PC-3 (cell line): ENCODE results near the gene PRRX2. TPM values are rescaled to one million over a fixed set of nuclear protein-coding genes. Genes with fewer than 3 reads are reported as not detected.

Experiments
- ATAC-seq: fragments of 200-7000 bp; cut with Tn5 transposase; 2 replicates; pipeline ENCODE4 v1.9.1; 2020; ENCODE audit warnings: mild to moderate bottlenecking, moderate library complexity
- BruUV-seq: library from RNA; stranded (reverse); fragments of 400-500 nt; replicated peaks from 2 replicates; lab custom pipeline; 2021; lab: Mats Ljungman, UMichigan
- CTCF ChIA-PET: fragments of 300-600 bp; sonication (Branson Sonifier 250); formaldehyde crosslinking; loops from one replicate; lab custom pipeline; 2022; ENCODE audit warnings: antibody characterized with exemption; lab: Charles Lee
- POLR2A ChIA-PET: fragments of 300-600 bp; sonication (Branson Sonifier 250); formaldehyde crosslinking; loops from one replicate; lab custom pipeline; 2022; ENCODE audit warnings: antibody characterized with exemption; ENCODE audit not compliant: unreplicated experiment; lab: Charles Lee
- DNase-seq: peaks from one replicate; pipeline ENCODE4 v3.0.0-alpha.2; 2015
- H2AFZ ChIP-seq: fragments of 300-600 bp; sonication (generic); 2 replicates; pipeline ENCODE4 v1.6.0; 2016; ENCODE audit warnings: antibody characterized with exemption, low read length
- H3F3A ChIP-seq: fragments of 300-600 bp; sonication (generic); one replicate; pipeline ENCODE4 v1.6.0; 2017; ENCODE audit warnings: antibody characterized with exemption, low read length, control low read depth, mild to moderate bottlenecking; ENCODE audit not compliant: unreplicated experiment
- H3K27ac ChIP-seq: fragments of 300-600 bp; sonication (generic); 2 replicates; pipeline ENCODE4 v1.5.1; 2016; ENCODE audit warnings: mild to moderate bottlenecking, low read length
- H3K27me3 ChIP-seq: fragments of 300-600 bp; sonication (generic); 2 replicates; pipeline ENCODE4 v1.6.1; 2016; ENCODE audit warnings: low read length, mixed read lengths
- H3K36me3 ChIP-seq: fragments of 300-600 bp; sonication (generic); 2 replicates; pipeline ENCODE4 v1.6.1; 2016; ENCODE audit warnings: low read depth, mixed run types, low read length, mixed read lengths
- H3K4me1 ChIP-seq: fragments of 300-600 bp; sonication (generic); 2 replicates; pipeline ENCODE4 v1.5.1; 2016; ENCODE audit warnings: low read length; ENCODE audit not compliant: insufficient read depth
- H3K4me2 ChIP-seq: fragments of 300-600 bp; sonication (generic); 2 replicates; pipeline ENCODE4 v1.6.0; 2016; ENCODE audit warnings: low read length
- H3K4me3 ChIP-seq: fragments of 300-600 bp; sonication (generic); 2 replicates; pipeline ENCODE4 v1.5.1; 2016; ENCODE audit warnings: mild to moderate bottlenecking, low read length, mixed read lengths
- H3K79me2 ChIP-seq: fragments of 300-600 bp; sonication (generic); 2 replicates; pipeline ENCODE4 v1.6.1; 2017; ENCODE audit warnings: low read length, mixed read lengths
- H3K9ac ChIP-seq: fragments of 300-600 bp; sonication (generic); 2 replicates; pipeline ENCODE4 v1.6.0; 2016; ENCODE audit warnings: mild to moderate bottlenecking, low read length
- H3K9me2 ChIP-seq: fragments of 300-600 bp; sonication (generic); replicated peaks from 2 replicates; pipeline ENCODE4 v1.6.1; 2016; ENCODE audit warnings: mixed run types, low read length, mixed read lengths
- H3K9me3 ChIP-seq: fragments of 300-600 bp; sonication (generic); 2 replicates; pipeline ENCODE4 v1.6.1; 2016; ENCODE audit warnings: low read length, mixed read lengths
- H4K20me1 ChIP-seq: fragments of 300-600 bp; sonication (generic); 2 replicates; pipeline ENCODE4 v1.6.1; 2016; ENCODE audit warnings: low read length, mixed read lengths
- CTCF ChIP-seq: fragments of 300-600 bp; sonication (generic); conservative IDR thresholded peaks from 2 replicates; pipeline ENCODE4 v1.5.1; 2017; ENCODE audit warnings: antibody characterized with exemption, low read depth, mild to moderate bottlenecking, low read length
- EZH2 ChIP-seq: fragments of 300-600 bp; sonication (generic); IDR thresholded peaks from one replicate; pipeline ENCODE4 v1.6.1; 2017; ENCODE audit warnings: antibody characterized with exemption, mild to moderate bottlenecking, low read length; ENCODE audit not compliant: unreplicated experiment
- EZH2phosphoT487 ChIP-seq: fragments of 300-600 bp; sonication (generic); IDR thresholded peaks from 2 replicates; pipeline ENCODE4 v1.6.1; 2018; ENCODE audit warnings: mild to moderate bottlenecking, antibody characterized with exemption, low read length, borderline replicate concordance
- intact Hi-C: fragments of 100-400 bp; cut with micrococcal nuclease; formaldehyde crosslinking; loops from 2 replicates; pipeline ENCODE4 v1.9.0; 2023
- total RNA-seq: library from RNA; depleted of rRNA; stranded (reverse); fragments of >200 nt; gene quantifications from 2 replicates; pipeline ENCODE4 v1.2.3, GENCODE V29; 2014

The PRRX2 gene
- total RNA-seq, 1 experiment from 2014 or later = 0.47 TPM

- no peaks in the 10 kb centered on the region for H3K9me2 ChIP-seq
- ATAC-seq (no peak), DNase-seq (no peak)
- H3K27me3 ChIP-seq = no peaks in the 10 kb centered on the region
- intact Hi-C loops = no loop called here
- no peaks in the 10 kb centered on the region for H3K79me2 ChIP-seq
- no peak overlapping the region for H3K27ac ChIP-seq
- no peak overlapping the region for H2AFZ ChIP-seq
- TF ChIP-seq EZH2 (no peak), CTCF (no peak), EZH2phosphoT487 (no peak)
- H3K9ac ChIP-seq = no peak overlapping the region
- no TSS peak for BruUV-seq
- no peak overlapping the region for H3K4me2 ChIP-seq
- no peaks in the 10 kb centered on the region for H3K9me3 ChIP-seq
- POLR2A ChIA-PET = no interaction called here
- no peaks in the 10 kb centered on the region for H4K20me1 ChIP-seq
- H3K36me3 ChIP-seq = no peaks in the 10 kb centered on the region
- H3K4me1 ChIP-seq = no peaks in the 10 kb centered on the region
- H3K4me3 ChIP-seq = no peak overlapping the region
- CTCF ChIA-PET = no interaction called here
- H3F3A ChIP-seq = no peaks in the 10 kb centered on the region
These were observed 17.2 kb upstream of the PRRX2 start for GRCh38 chr9:129648092-129648763.

GRCh38 chr9:129648764-129649115 is 16.7 kb upstream of the PRRX2 start:
- no peak for ATAC-seq
- no peak for TF ChIP-seq EZH2phosphoT487
- TF ChIP-seq EZH2 = no peak
- TF ChIP-seq CTCF = no peak

More at GRCh38 chr9:129648764-129649115, 16.7 kb upstream of the PRRX2 start:
- no peaks in the 10 kb centered on the region for H3K4me1 ChIP-seq
- H3K9me3 ChIP-seq = no peaks in the 10 kb centered on the region
- ChIA-PET POLR2A (no interaction called here), CTCF (no interaction called here)
- H3K27me3 ChIP-seq = no peaks in the 10 kb centered on the region
- no peak overlapping the region for H3K4me2 ChIP-seq
- H3K9ac ChIP-seq = no peak overlapping the region
- no peaks in the 10 kb centered on the region for H3K36me3 ChIP-seq
- no peaks in the 10 kb centered on the region for H3F3A ChIP-seq
- BruUV-seq = no TSS peak
- no peak overlapping the region for H3K4me3 ChIP-seq
- intact Hi-C loops = no loop called here
- H3K9me2 ChIP-seq = no peaks in the 10 kb centered on the region
- no peaks in the 10 kb centered on the region for H3K79me2 ChIP-seq
- no peak for DNase-seq
- H2AFZ ChIP-seq = no peak overlapping the region
- no peaks in the 10 kb centered on the region for H4K20me1 ChIP-seq
- H3K27ac ChIP-seq = no peak overlapping the region
